ENCODE results near the gene CACTIN.

GRCh38 chr19:3636962-3637361 is 10.4 kb upstream of the CACTIN start:
- TF ChIP-seq POLR2A (IDR thresholded peaks at IDR 0.05) (no peak), CTCF (IDR thresholded peaks at IDR 0.05) (no peak)

Data from uterus (tissue), 2 donors.